Natural killer cell (primary cell): ENCODE data around the gene GSDMA. TPM values are rescaled to one million over a fixed set of nuclear protein-coding genes. Genes with fewer than 3 reads are reported as not detected.

ENCODE experiments used
- ATAC-seq, 3 donors: fragments of 150-1000 bp in 2 of 3; fragments of 200-7000 bp in 1 of 3; cut with Tn5 transposase; 1 replicate in 1 of 3; 2 replicates in 2 of 3; pipeline ENCODE4 v1.10.0; 2021; ENCODE audit warnings: mild to moderate bottlenecking in 2 of 3, moderate library complexity in 2 of 3
- DNase-seq, 2 donors: peaks; one replicate each; pipeline versions ENCODE4 v3.0.0 to v3.0.0-alpha.2; 2013 to 2021; ENCODE audit warnings: mixed read lengths in 1 of 2
- H3K27ac ChIP-seq: one replicate; pipeline ENCODE4 v1.5.1; 2013; ENCODE audit warnings: mild to moderate bottlenecking, low read length
- H3K27me3 ChIP-seq: one replicate; pipeline ENCODE4 v1.6.1; 2013; ENCODE audit warnings: low read length; ENCODE audit not compliant: control insufficient read depth, insufficient read depth
- H3K36me3 ChIP-seq: one replicate; pipeline ENCODE4 v1.6.1; 2013; ENCODE audit warnings: low read length; ENCODE audit not compliant: control insufficient read depth, insufficient read depth
- H3K4me1 ChIP-seq: one replicate; pipeline ENCODE4 v1.6.1; 2013; ENCODE audit warnings: low read length; ENCODE audit not compliant: control insufficient read depth, insufficient read depth
- H3K4me3 ChIP-seq: one replicate; pipeline ENCODE4 v1.5.1; 2013; ENCODE audit warnings: low read length
- H3K9me3 ChIP-seq: one replicate; pipeline ENCODE4 v1.6.1; 2013; ENCODE audit warnings: low read length; ENCODE audit not compliant: control insufficient read depth, insufficient read depth
- H3K27ac Mint-ChIP-seq, 2 donors: one replicate each; pipeline ENCODE4 v1.8.0; 2022; ENCODE audit warnings: mild to moderate bottlenecking in 2 of 2, mixed read lengths in 2 of 2, moderate library complexity in 1 of 2
- H3K27me3 Mint-ChIP-seq, 2 donors: one replicate each; pipeline ENCODE4 v1.8.0; 2022; ENCODE audit warnings: low read depth in 2 of 2, mixed read lengths in 2 of 2
- H3K36me3 Mint-ChIP-seq: one replicate; pipeline ENCODE4 v1.8.0; 2022; ENCODE audit warnings: mixed read lengths
- H3K4me1 Mint-ChIP-seq, 2 donors: one replicate each; pipeline ENCODE4 v1.8.0; 2022; ENCODE audit warnings: mixed read lengths in 2 of 2
- H3K4me3 Mint-ChIP-seq: one replicate; pipeline ENCODE4 v1.8.0; 2022; ENCODE audit warnings: mild to moderate bottlenecking, moderate library complexity, mixed read lengths
- H3K9me3 Mint-ChIP-seq, 2 donors: one replicate each; pipeline ENCODE4 v1.8.0; 2022; ENCODE audit warnings: mixed read lengths in 2 of 2
- WGBS: methylation state at CpG from one replicate; pipeline ENCODE4 v1.1.7; 2013; ENCODE audit warnings: missing lambda C conversion rate; ENCODE audit not compliant: insufficient coverage; 5-methylcytosine and 5-hydroxymethylcytosine counted together
- intact Hi-C: fragments of 100-400 bp; cut with micrococcal nuclease; formaldehyde crosslinking; loops from one replicate; pipeline ENCODE4 v1.14.2; 2022
- total RNA-seq, 4 donors: library from RNA; stranded (reverse); fragments of 120-200 nt in 1 of 4; gene quantifications; one replicate each; pipeline versions ENCODE4 v1.2.3 to v1.2.4, GENCODE V29; 2013 to 2022
- TF ChIP-seq, protein P1 (sequence below): fragments of 200-600 bp; IDR thresholded peaks from one replicate; pipeline ENCODE4 v1.8.0; 2022; ENCODE audit warnings: antibody characterized with exemption

GSDMA gene
- total RNA-seq, 3 donors from 2014 or later (not counting 1 experiment from before 2014, with no cell fraction given): 1.1 to 3.2 (median 2.1) TPM

DNA sequence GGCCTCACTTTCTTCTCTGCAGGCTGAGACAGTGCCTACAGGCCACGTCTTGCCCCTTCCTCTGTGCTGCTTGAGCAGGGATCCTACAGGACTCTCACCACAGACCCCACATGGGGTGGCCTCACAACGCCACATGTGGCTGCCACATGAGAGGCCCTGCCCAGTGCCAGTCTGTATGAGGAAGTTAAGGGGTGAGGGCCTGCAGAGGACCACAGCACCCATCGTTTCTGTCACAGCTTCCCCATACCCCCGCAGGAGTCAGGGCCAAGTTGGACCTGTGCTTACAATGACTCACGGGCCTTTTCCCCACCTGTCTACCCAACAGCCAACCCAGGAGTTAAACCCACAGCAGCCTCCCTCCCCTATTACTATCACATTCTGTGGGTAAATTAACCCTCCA is 41.5 kb upstream of the GSDMA start:
- no peaks in the 10 kb centered on the region for H3K27me3 Mint-ChIP-seq
- Histone ChIP-seq H3K36me3 (peaks cover 46% of the 10 kb centered on the region), H3K9me3 (no peaks in the 10 kb centered on the region), H3K27ac (peak overlapping the region; percentile 36), H3K27me3 (no peaks in the 10 kb centered on the region), H3K4me3 (no peak overlapping the region), H3K4me1 (peaks cover 34% of the 10 kb centered on the region)
- peaks cover 8% of the 10 kb centered on the region for H3K36me3 Mint-ChIP-seq
- no peak overlapping the region for H3K4me3 Mint-ChIP-seq
- peak overlapping the region in 1 of 2 donors; percentile 56 for H3K27ac Mint-ChIP-seq
- no peaks in the 10 kb centered on the region for H3K9me3 Mint-ChIP-seq
- no peak for ATAC-seq
- intact Hi-C loops: no loop called here
- peaks cover 29 to 32% of the 10 kb centered on the region in 2 donors for H3K4me1 Mint-ChIP-seq
- TF ChIP-seq, protein P1, sequence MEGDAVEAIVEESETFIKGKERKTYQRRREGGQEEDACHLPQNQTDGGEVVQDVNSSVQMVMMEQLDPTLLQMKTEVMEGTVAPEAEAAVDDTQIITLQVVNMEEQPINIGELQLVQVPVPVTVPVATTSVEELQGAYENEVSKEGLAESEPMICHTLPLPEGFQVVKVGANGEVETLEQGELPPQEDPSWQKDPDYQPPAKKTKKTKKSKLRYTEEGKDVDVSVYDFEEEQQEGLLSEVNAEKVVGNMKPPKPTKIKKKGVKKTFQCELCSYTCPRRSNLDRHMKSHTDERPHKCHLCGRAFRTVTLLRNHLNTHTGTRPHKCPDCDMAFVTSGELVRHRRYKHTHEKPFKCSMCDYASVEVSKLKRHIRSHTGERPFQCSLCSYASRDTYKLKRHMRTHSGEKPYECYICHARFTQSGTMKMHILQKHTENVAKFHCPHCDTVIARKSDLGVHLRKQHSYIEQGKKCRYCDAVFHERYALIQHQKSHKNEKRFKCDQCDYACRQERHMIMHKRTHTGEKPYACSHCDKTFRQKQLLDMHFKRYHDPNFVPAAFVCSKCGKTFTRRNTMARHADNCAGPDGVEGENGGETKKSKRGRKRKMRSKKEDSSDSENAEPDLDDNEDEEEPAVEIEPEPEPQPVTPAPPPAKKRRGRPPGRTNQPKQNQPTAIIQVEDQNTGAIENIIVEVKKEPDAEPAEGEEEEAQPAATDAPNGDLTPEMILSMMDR: no peak
- no peak for DNase-seq
- WGBS: 28% methylated on average over 5 of the region's 5 CpGs

DNA sequence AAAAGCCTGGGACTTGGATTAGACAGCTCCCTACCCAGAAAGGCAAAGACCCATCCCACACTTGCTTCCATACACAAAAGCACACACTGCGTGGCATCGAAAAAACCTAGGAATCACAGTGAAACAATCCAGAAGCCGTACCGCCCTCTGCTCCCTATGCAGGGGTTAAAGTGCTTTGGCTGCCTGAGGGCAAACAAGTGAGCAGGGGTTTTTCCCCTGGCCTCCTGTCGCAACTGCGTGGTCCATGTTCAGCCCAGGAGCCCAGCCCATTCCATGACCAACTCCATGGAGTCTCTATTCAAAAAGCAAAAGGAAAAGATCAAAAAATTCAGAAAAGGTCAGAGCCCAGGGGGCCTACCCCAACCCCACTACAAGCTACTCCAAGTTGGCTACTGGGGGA is 40.8 kb upstream of the GSDMA start:
- Mint-ChIP-seq H3K4me1 (peaks cover 32 to 38% of the 10 kb centered on the region in 2 donors), H3K36me3 (peaks cover 5% of the 10 kb centered on the region), H3K27me3 (no peaks in the 10 kb centered on the region), H3K9me3 (no peaks in the 10 kb centered on the region), H3K4me3 (no peak overlapping the region), H3K27ac (no peak overlapping the region)
- peaks cover 40% of the 10 kb centered on the region for H3K4me1 ChIP-seq
- H3K9me3 ChIP-seq: no peaks in the 10 kb centered on the region
- no peak overlapping the region for H3K27ac ChIP-seq
- H3K36me3 ChIP-seq: peaks cover 46% of the 10 kb centered on the region
- no peak overlapping the region for H3K4me3 ChIP-seq
- intact Hi-C loops: no loop called here
- WGBS: 96% methylated on average over 6 of the region's 6 CpGs
- ATAC-seq: no peak
- no peaks in the 10 kb centered on the region for H3K27me3 ChIP-seq
- TF ChIP-seq, protein P1: no peak
- DNase-seq: no peak

DNA sequence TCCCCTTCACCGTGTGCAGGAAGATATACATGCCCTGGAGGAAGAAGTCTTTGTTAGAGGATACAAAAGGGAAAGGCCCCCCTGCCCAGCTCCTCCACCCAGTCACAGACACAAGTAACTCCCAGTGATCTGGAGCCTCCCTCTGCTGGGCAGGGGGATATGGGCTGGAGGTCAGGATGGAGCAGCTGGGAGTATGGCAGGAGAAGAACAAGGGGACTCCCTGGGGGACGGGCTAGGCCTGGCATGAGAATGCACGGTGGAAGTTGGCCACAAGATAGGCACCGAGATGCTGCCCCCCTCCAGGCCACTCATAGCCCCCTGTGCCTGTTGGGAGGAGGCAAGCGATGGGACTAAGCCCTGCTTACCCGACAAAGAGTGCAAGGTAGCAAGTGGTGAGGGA is 39.6 kb upstream of the GSDMA start:
- no peaks in the 10 kb centered on the region for H3K27me3 Mint-ChIP-seq
- H3K9me3 ChIP-seq: no peaks in the 10 kb centered on the region
- intact Hi-C loops: no loop called here
- ATAC-seq (no peak), DNase-seq (no peak)
- peaks cover 47% of the 10 kb centered on the region for H3K4me1 ChIP-seq
- H3K27ac Mint-ChIP-seq: no peak overlapping the region
- H3K27ac ChIP-seq: no peak overlapping the region
- H3K36me3 ChIP-seq: peaks cover 46% of the 10 kb centered on the region
- peaks cover 38 to 48% of the 10 kb centered on the region in 2 donors for H3K4me1 Mint-ChIP-seq
- no peak overlapping the region for H3K4me3 ChIP-seq
- 95% methylated on average over 6 of the region's 6 CpGs for WGBS
- TF ChIP-seq, protein P1: no peak
- H3K4me3 Mint-ChIP-seq: no peak overlapping the region
- H3K9me3 Mint-ChIP-seq: no peaks in the 10 kb centered on the region
- no peaks in the 10 kb centered on the region for H3K36me3 Mint-ChIP-seq
- no peaks in the 10 kb centered on the region for H3K27me3 ChIP-seq
